K562 (cell line): ENCODE results near the gene MED12. TPM values are rescaled to one million over a fixed set of nuclear protein-coding genes. Genes with fewer than 3 reads are reported as not detected.

Experiments
- AFF1 ChIP-seq, 2 experiments: fragments of 450-650 bp; IDR thresholded peaks; 2 replicates each; pipeline ENCODE4 v1.6.1; 2018; ENCODE audit warnings: mild to moderate bottlenecking in 2 of 2, low read depth in 1 of 2; ENCODE audit not compliant: partially characterized antibody in 2 of 2
- ETV5 ChIP-seq: sonication (generic); formaldehyde crosslinking; IDR thresholded peaks from 2 replicates; pipeline ENCODE4 v1.4.0; 2020; ENCODE audit warnings: low read depth, mild to moderate bottlenecking, missing genetic modification reagents
- KHSRP ChIP-seq: fragments of 450-650 bp; IDR thresholded peaks from 2 replicates; pipeline ENCODE4 v1.6.1; 2017
- L3MBTL2 ChIP-seq: fragments of 450-650 bp; IDR thresholded peaks from 2 replicates; pipeline ENCODE4 v1.6.1; 2016; ENCODE audit warnings: mild to moderate bottlenecking, moderate library complexity
- LEF1 ChIP-seq: fragments of 450-650 bp; IDR thresholded peaks from 2 replicates; pipeline ENCODE4 v1.6.1; 2016; ENCODE audit warnings: mild to moderate bottlenecking
- MAFG ChIP-seq: fragments of 450-650 bp; conservative IDR thresholded peaks from 2 replicates; pipeline ENCODE4 v1.6.1; 2016; ENCODE audit warnings: missing genetic modification characterization, missing compliant biosample characterization
- MAX ChIP-seq: sonication (generic); formaldehyde crosslinking; IDR thresholded peaks from 2 replicates; pipeline ENCODE4 v1.9.0; 2022; ENCODE audit warnings: mild to moderate bottlenecking, missing genetic modification reagents
- NBN ChIP-seq: fragments of 450-650 bp; IDR thresholded peaks from 2 replicates; pipeline ENCODE4 v1.6.1; 2016; ENCODE audit warnings: low read depth, mild to moderate bottlenecking
- POLR2B ChIP-seq: fragments of 450-650 bp; IDR thresholded peaks from 2 replicates; pipeline ENCODE4 v1.6.1; 2018; ENCODE audit warnings: low read depth; ENCODE audit not compliant: partially characterized antibody
- PREB ChIP-seq: sonication (generic); formaldehyde crosslinking; IDR thresholded peaks from 2 replicates; pipeline ENCODE4 v1.8.1; 2023; ENCODE audit warnings: mild to moderate bottlenecking, missing genetic modification reagents
- SRF ChIP-seq, 2 experiments: fragments of 250-450, 450-650 bp in 1 of 2; sonication (Bioruptor Pico) in 1 of 2; sonication (generic) in 1 of 2; formaldehyde crosslinking; IDR thresholded peaks; 2 replicates each; pipeline versions ENCODE4 v1.5.0 to v1.5.1; 2020 to 2022; ENCODE audit warnings: mild to moderate bottlenecking in 1 of 2, missing genetic modification reagents in 1 of 2
- SRSF7 ChIP-seq: fragments of 200-400 bp; formaldehyde crosslinking; optimal IDR thresholded peaks from 2 replicates; pipeline ENCODE3; 2017; ENCODE audit warnings: mild to moderate bottlenecking, low read depth, low read length
- TAF7 ChIP-seq: fragments of 450-650 bp; IDR thresholded peaks from 2 replicates; pipeline ENCODE4 v1.6.1; 2016; ENCODE audit warnings: missing genetic modification characterization, missing compliant biosample characterization
- TRIM28 ChIP-seq: fragments of 450-650 bp; IDR thresholded peaks from 2 replicates; pipeline ENCODE4 v1.6.1; 2017
- ZNF12 ChIP-seq: sonication (generic); formaldehyde crosslinking; IDR thresholded peaks from 2 replicates; pipeline ENCODE4 v1.4.0; 2020; ENCODE audit warnings: mild to moderate bottlenecking, missing genetic modification reagents
- ZNF134 ChIP-seq: fragments of 250-450 bp; sonication (Bioruptor Pico); conservative IDR thresholded peaks from 2 replicates; pipeline ENCODE4 v1.4.0; 2020
- ZNF197 ChIP-seq: fragments of 200-800 bp; sonication (Bioruptor generic); IDR thresholded peaks from 2 replicates; pipeline ENCODE4 v1.6.1; 2016; ENCODE audit warnings: low read depth, missing genetic modification characterization, missing compliant biosample characterization
- ZNF551 ChIP-seq: fragments of 250-450 bp; sonication (Bioruptor Pico); IDR thresholded peaks from 2 replicates; pipeline ENCODE4 v1.5.0; 2021; ENCODE audit warnings: mild to moderate bottlenecking, moderate library complexity
- ZNF707 ChIP-seq: fragments of 250-450 bp; sonication (Bioruptor Pico); conservative IDR thresholded peaks from 2 replicates; pipeline ENCODE4 v1.8.0; 2022; ENCODE audit warnings: inconsistent platforms, mild to moderate bottlenecking, moderate library complexity
- ZNF785 ChIP-seq: fragments of 250-450 bp; sonication (Bioruptor Pico); IDR thresholded peaks from 2 replicates; pipeline ENCODE4 v1.4.0; 2020; ENCODE audit warnings: mild to moderate bottlenecking
- polyA plus RNA-seq, 8 experiments: library from polyadenylated mRNA; depleted of rRNA in 4 of 8; stranded (reverse) in 5 of 8; unstranded in 3 of 8; fragments of >200 nt; fragmentation: Nextera tagmentation in 2 of 8; fragmentation: Illumina TruSeq in 1 of 8; extraction: Ambion mirVana in 2 of 8; extraction: Trizol in 1 of 8; gene quantifications; 2 replicates each; pipeline versions ENCODE4 v1.2.1 to v1.2.3, GENCODE V29; 2011 to 2014; ENCODE audit warnings: inconsistent platforms in 1 of 8, missing spikeins in 1 of 8
- total RNA-seq, 7 experiments: library from RNA; depleted of rRNA in 6 of 7; stranded (reverse); fragments of >200 nt in 6 of 7; fragmentation: Illumina TruSeq in 2 of 7; extraction: Trizol in 2 of 7; gene quantifications; 2 replicates each; pipeline versions ENCODE4 v1.2.1 to v1.2.3, GENCODE V29; 2011 to 2021; ENCODE audit warnings: low replicate concordance in 1 of 7
- TF ChIP-seq, protein P1 (sequence below): sonication (generic); formaldehyde crosslinking; IDR thresholded peaks from 2 replicates; pipeline ENCODE4 v1.8.0; 2022; ENCODE audit warnings: mild to moderate bottlenecking, missing genetic modification reagents, borderline replicate concordance

Gene MED12
- total and polyA plus RNA-seq, 9 of the 15 experiments (the other 6 are each of a cell fraction or from before 2014, with no cell fraction given), result 1.6 to 49.7 (median 8.6) TPM

GRCh38 chrX:71181910-71182799, 63.8 kb downstream of the MED12 start (continued):
- peak; percentile 81 for TF ChIP-seq POLR2B
- TF ChIP-seq NBN, result no peak
- no peak for TF ChIP-seq LEF1
- TF ChIP-seq, protein P1, sequence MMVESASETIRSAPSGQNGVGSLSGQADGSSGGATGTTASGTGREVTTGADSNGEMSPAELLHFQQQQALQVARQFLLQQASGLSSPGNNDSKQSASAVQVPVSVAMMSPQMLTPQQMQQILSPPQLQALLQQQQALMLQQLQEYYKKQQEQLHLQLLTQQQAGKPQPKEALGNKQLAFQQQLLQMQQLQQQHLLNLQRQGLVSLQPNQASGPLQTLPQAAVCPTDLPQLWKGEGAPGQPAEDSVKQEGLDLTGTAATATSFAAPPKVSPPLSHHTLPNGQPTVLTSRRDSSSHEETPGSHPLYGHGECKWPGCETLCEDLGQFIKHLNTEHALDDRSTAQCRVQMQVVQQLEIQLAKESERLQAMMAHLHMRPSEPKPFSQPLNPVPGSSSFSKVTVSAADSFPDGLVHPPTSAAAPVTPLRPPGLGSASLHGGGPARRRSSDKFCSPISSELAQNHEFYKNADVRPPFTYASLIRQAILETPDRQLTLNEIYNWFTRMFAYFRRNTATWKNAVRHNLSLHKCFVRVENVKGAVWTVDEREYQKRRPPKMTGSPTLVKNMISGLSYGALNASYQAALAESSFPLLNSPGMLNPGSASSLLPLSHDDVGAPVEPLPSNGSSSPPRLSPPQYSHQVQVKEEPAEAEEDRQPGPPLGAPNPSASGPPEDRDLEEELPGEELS, result no peak
- no peak for TF ChIP-seq ZNF12 (CRISPR knock-in tag)
- TF ChIP-seq ETV5, result 0 out of 2 replicates have a peak, but pooled peaks have one; percentile 24
- no peak for TF ChIP-seq ZNF785 (CRISPR knock-in tag)
- TF ChIP-seq MAFG (tag), result peak; percentile 99
- TF ChIP-seq KHSRP, result no peak
- TF ChIP-seq AFF1 (IDR thresholded peaks at IDR 0.05; ENCODE audit: low read depth in 1 of 2, partially characterized antibody in 2 of 2), result no peak
- peak; percentile 97 for TF ChIP-seq L3MBTL2
- TF ChIP-seq SRF (CRISPR knock-in tag; IDR thresholded peaks at IDR 0.05), result peak; percentile 58 to 85; a peak in 2 of 4 replicates
- TF ChIP-seq ZNF197 (CRISPR knock-in tag), result peak; percentile 88; the same call in 1 of the 2 replicates
- no peak for TF ChIP-seq TRIM28
- TF ChIP-seq SRSF7, result no peak
- peak; percentile 57; the same call in 1 of the 2 replicates for TF ChIP-seq MAX
- no peak for TF ChIP-seq PREB (CRISPR knock-in tag)
- no peak for TF ChIP-seq ZNF707 (CRISPR knock-in tag)
- peak; percentile 50 for TF ChIP-seq TAF7 (tag)
- TF ChIP-seq ZNF134 (CRISPR knock-in tag), result no peak
- TF ChIP-seq ZNF551, result no peak
